HepG2 (cell line): ENCODE measurements around the gene ADAP2. TPM values are rescaled to one million over a fixed set of nuclear protein-coding genes. Genes with fewer than 3 reads are reported as not detected.

Experiments
- ATAC-seq: fragments of 200-7000 bp; cut with Tn5 transposase; 3 replicates; pipeline ENCODE4 v1.9.1; 2020; ENCODE audit warnings: mild to moderate bottlenecking, moderate library complexity
- BruUV-seq: library from RNA; stranded (reverse); fragments of 400-500 nt; replicated peaks from 2 replicates; lab custom pipeline; 2021; lab: Mats Ljungman, UMichigan
- CTCF ChIA-PET: fragments of 300-600 bp; formaldehyde crosslinking; extraction: SDS; loops from one replicate; lab custom pipeline; 2021; ENCODE audit warnings: low total read pairs, inconsistent platforms, low intra/inter-chr PET ratio; lab: Yijun Ruan, JAX
- POLR2A ChIA-PET: fragments of 350-600 bp; sonication (Branson Sonifier 250); formaldehyde crosslinking; loops from one replicate; lab custom pipeline; 2020; ENCODE audit warnings: antibody characterized with exemption, inconsistent platforms; lab: Yijun Ruan, JAX
- DNase-seq: peaks from one replicate; pipeline ENCODE4 v3.0.0-alpha.2; 2015; ENCODE audit warnings: low spot score
- FAIRE-seq: peaks from 3 replicates; lab custom pipeline; 2011; peaks lifted over from hg19 to GRCh38; lab: Jason Lieb, UNC
- H2AFZ ChIP-seq: one replicate; pipeline ENCODE4 v1.6.1; 2011; ENCODE audit warnings: low read length, inconsistent platforms
- H3K27ac ChIP-seq: fragments of 300-600 bp; 3 replicates; pipeline ENCODE4 v1.8.0; 2011; ENCODE audit warnings: mixed run types, mild to moderate bottlenecking, mixed read lengths, low read length, inconsistent platforms; ENCODE audit not compliant: insufficient read depth; ENCODE audit errors: extremely low read length
- H3K27me3 ChIP-seq, 2 experiments: fragments of 200-600 bp in 1 of 2; 2 replicates in 1 of 2; 3 replicates in 1 of 2; pipeline versions ENCODE4 v1.6.0 to v1.8.0; 2011; ENCODE audit warnings: low read length in 2 of 2, mild to moderate bottlenecking in 2 of 2, moderate library complexity in 2 of 2, inconsistent platforms in 1 of 2; ENCODE audit not compliant: insufficient read depth in 2 of 2, control insufficient read depth in 1 of 2
- H3K36me3 ChIP-seq, 2 experiments: fragments of 200-600 bp in 1 of 2; replicated peaks in 1 of 2; 2 replicates in 1 of 2; 3 replicates in 1 of 2; pipeline versions ENCODE4 v1.5.1 to v1.8.0; 2011; ENCODE audit warnings: low read length in 2 of 2, inconsistent platforms in 1 of 2; ENCODE audit not compliant: insufficient read depth in 2 of 2, control insufficient read depth in 1 of 2
- H3K4me1 ChIP-seq: 2 replicates; pipeline ENCODE4 v1.5.1; 2012; ENCODE audit warnings: low read length, inconsistent platforms; ENCODE audit not compliant: insufficient read depth
- H3K4me2 ChIP-seq: 2 replicates; pipeline ENCODE4 v1.6.0; 2011; ENCODE audit warnings: low read depth, low read length, inconsistent platforms
- H3K4me3 ChIP-seq, 3 experiments: fragments of 200-600 bp in 1 of 3; sonication (generic), shearing (Covaris generic) in 1 of 3; replicated peaks in 1 of 3; 2 replicates each; pipeline ENCODE4 v1.5.1; 2011 to 2016; ENCODE audit warnings: low read length in 3 of 3, inconsistent platforms in 2 of 3, low read depth in 2 of 3, mild to moderate bottlenecking in 2 of 3, control low read depth in 1 of 3, mixed read lengths in 1 of 3; ENCODE audit not compliant: insufficient read depth in 1 of 3
- H3K79me2 ChIP-seq: one replicate; pipeline ENCODE4 v1.6.1; 2011; ENCODE audit warnings: low read length, inconsistent platforms; ENCODE audit not compliant: insufficient read depth
- H3K9ac ChIP-seq: 2 replicates; pipeline ENCODE4 v1.6.0; 2011; ENCODE audit warnings: mild to moderate bottlenecking, low read depth, low read length, inconsistent platforms; ENCODE audit not compliant: insufficient read depth
- H3K9me3 ChIP-seq: 2 replicates; pipeline ENCODE4 v1.5.1; 2012; ENCODE audit warnings: mild to moderate bottlenecking, low read length
- H4K20me1 ChIP-seq: 2 replicates; pipeline ENCODE4 v1.6.0; 2011; ENCODE audit warnings: inconsistent platforms, mild to moderate bottlenecking, low read length, moderate library complexity; ENCODE audit not compliant: insufficient read depth
- BATF2 ChIP-seq: sonication (generic); formaldehyde crosslinking; IDR thresholded peaks from 2 replicates; pipeline ENCODE4 v1.8.0; 2022; ENCODE audit warnings: mild to moderate bottlenecking, missing genetic modification reagents, moderate library complexity
- CCAR2 ChIP-seq: fragments of 200-400 bp; formaldehyde crosslinking; optimal IDR thresholded peaks from 2 replicates; pipeline ENCODE3; 2018; ENCODE audit warnings: low read depth, mild to moderate bottlenecking, low read length, moderate library complexity
- CHCHD3 ChIP-seq: sonication (generic); formaldehyde crosslinking; IDR thresholded peaks from 2 replicates; pipeline ENCODE4 v1.8.0; 2022; ENCODE audit warnings: mild to moderate bottlenecking, missing genetic modification reagents, moderate library complexity
- CREM ChIP-seq, 2 experiments: sonication (generic) in 1 of 2; formaldehyde crosslinking in 1 of 2; IDR thresholded peaks; 2 replicates each; pipeline versions ENCODE4 v1.4.0 to v1.6.1; 2016 to 2020; ENCODE audit warnings: antibody characterized with exemption in 1 of 2, mild to moderate bottlenecking in 1 of 2, missing genetic modification reagents in 1 of 2
- GMEB1 ChIP-seq: sonication (generic); formaldehyde crosslinking; IDR thresholded peaks from 2 replicates; pipeline ENCODE4 v1.5.1; 2020; ENCODE audit warnings: missing genetic modification reagents, mild to moderate bottlenecking, borderline replicate concordance
- HOXA5 ChIP-seq: sonication (generic); formaldehyde crosslinking; IDR thresholded peaks from 2 replicates; pipeline ENCODE4 v1.4.0; 2020; ENCODE audit warnings: missing genetic modification reagents
- JUND ChIP-seq: sonication (generic); formaldehyde crosslinking; IDR thresholded peaks from 2 replicates; pipeline ENCODE4 v1.8.0; 2022; ENCODE audit warnings: mild to moderate bottlenecking, missing genetic modification reagents
- KDM5A ChIP-seq: fragments of 200-600 bp; sonication (generic); IDR thresholded peaks from 2 replicates; pipeline ENCODE4 v1.7.0; 2018; ENCODE audit warnings: antibody characterized with exemption, mild to moderate bottlenecking, low read length, borderline replicate concordance
- MBNL3 ChIP-seq: fragments of 250-450 bp; sonication (Bioruptor Pico); conservative IDR thresholded peaks from 2 replicates; pipeline ENCODE4 v1.8.0; 2022; ENCODE audit warnings: mild to moderate bottlenecking, inconsistent platforms
- NBN ChIP-seq: fragments of 450-650 bp; conservative IDR thresholded peaks from 2 replicates; pipeline ENCODE4 v1.6.1; 2017
- TMF1 ChIP-seq: sonication (generic); formaldehyde crosslinking; IDR thresholded peaks from 2 replicates; pipeline ENCODE4 v1.8.1; 2022; ENCODE audit warnings: low read depth, missing genetic modification reagents
- ZFP41 ChIP-seq: sonication (generic); formaldehyde crosslinking; IDR thresholded peaks from 2 replicates; pipeline ENCODE4 v1.4.0; 2020; ENCODE audit warnings: mild to moderate bottlenecking, missing genetic modification reagents, borderline replicate concordance
- ZNF34 ChIP-seq: sonication (generic); formaldehyde crosslinking; IDR thresholded peaks from 2 replicates; pipeline ENCODE4 v1.4.0; 2020; ENCODE audit warnings: mild to moderate bottlenecking, missing genetic modification reagents, borderline replicate concordance
- ZNF468 ChIP-seq: sonication (generic); formaldehyde crosslinking; IDR thresholded peaks from 2 replicates; pipeline ENCODE4 v1.8.0; 2022; ENCODE audit warnings: mild to moderate bottlenecking, moderate library complexity, missing genetic modification reagents
- ZNF557 ChIP-seq: sonication (generic); formaldehyde crosslinking; IDR thresholded peaks from 2 replicates; pipeline ENCODE4 v1.4.0; 2020; ENCODE audit warnings: missing genetic modification reagents
- ZNF615 ChIP-seq: sonication (generic); formaldehyde crosslinking; IDR thresholded peaks from 2 replicates; pipeline ENCODE4 v1.5.0; 2020; ENCODE audit warnings: mild to moderate bottlenecking, missing genetic modification reagents, borderline replicate concordance
- WGBS: methylation state at CpG from one replicate; pipeline ENCODE4 v1.1.6; 2017; ENCODE audit warnings: low lambda C conversion rate; 5-methylcytosine and 5-hydroxymethylcytosine counted together
- in situ Hi-C: cut with HindIII; loops from 2 replicates; pipeline ENCODE4 v1.10.0; 2017; ENCODE audit warnings: low pct_unique_long_range_greater_than_20kb; ENCODE audit not compliant: extremely low pct_ligation_motif_present
- intact Hi-C: fragments of 100-400 bp; cut with micrococcal nuclease; formaldehyde crosslinking; loops from one replicate; pipeline ENCODE4 v1.10.0; 2022; ENCODE audit not compliant: unreplicated experiment
- polyA plus RNA-seq, 8 experiments: library from polyadenylated mRNA; depleted of rRNA in 3 of 8; stranded (reverse) in 7 of 8; unstranded in 1 of 8; fragments of >200 nt; fragmentation: Illumina TruSeq in 4 of 8; extraction: Trizol in 4 of 8; gene quantifications; 2 replicates each; pipeline versions ENCODE4 v1.2.1 to v1.2.3, GENCODE V29; 2011 to 2016; ENCODE audit warnings: low read depth in 4 of 8, missing spikeins in 1 of 8, mixed read lengths in 1 of 8; ENCODE audit not compliant: insufficient read depth in 1 of 8
- total RNA-seq, 5 experiments: library from RNA; depleted of rRNA; stranded (reverse); fragments of >200 nt; fragmentation: Illumina TruSeq; extraction: Trizol; gene quantifications; 2 replicates each; pipeline ENCODE4 v1.2.3, GENCODE V29; 2016; ENCODE audit warnings: low read depth in 1 of 5
- TF ChIP-seq, protein P1 (sequence below): sonication (generic); formaldehyde crosslinking; IDR thresholded peaks from 2 replicates; pipeline ENCODE4 v1.4.0; 2020; ENCODE audit warnings: mild to moderate bottlenecking, missing genetic modification reagents

Gene ADAP2
- total and polyA plus RNA-seq, 2 of the 13 experiments (the other 11 are each of a cell fraction or from before 2014, with no cell fraction given), result 0.51 to 0.70 TPM

- Histone ChIP-seq H3K9ac (no peak overlapping the region), H3K4me1 (peaks cover 8% of the 10 kb centered on the region; the same call in 1 of the 2 replicates), H3K4me2 (no peak overlapping the region), H3K9me3 (no peaks in the 10 kb centered on the region), H3K27me3 (no peaks in the 10 kb centered on the region; a peak in 1 of 5 replicates), H3K27ac (no peak overlapping the region), H3K4me3 (no peak overlapping the region), H2AFZ (no peak overlapping the region), H3K36me3 (no peaks in the 10 kb centered on the region), H4K20me1 (no peaks in the 10 kb centered on the region), H3K79me2 (no peaks in the 10 kb centered on the region)
- intact Hi-C loops (no loop called here), in situ Hi-C loops (no loop called here)
- DNase-seq, result no peak
- 45% methylated on average over 9 of the region's 9 CpGs for WGBS
- ChIA-PET POLR2A (no interaction called here), CTCF (no interaction called here)
- no peak for FAIRE-seq
- no peak for ATAC-seq
- TF ChIP-seq, protein P1, sequence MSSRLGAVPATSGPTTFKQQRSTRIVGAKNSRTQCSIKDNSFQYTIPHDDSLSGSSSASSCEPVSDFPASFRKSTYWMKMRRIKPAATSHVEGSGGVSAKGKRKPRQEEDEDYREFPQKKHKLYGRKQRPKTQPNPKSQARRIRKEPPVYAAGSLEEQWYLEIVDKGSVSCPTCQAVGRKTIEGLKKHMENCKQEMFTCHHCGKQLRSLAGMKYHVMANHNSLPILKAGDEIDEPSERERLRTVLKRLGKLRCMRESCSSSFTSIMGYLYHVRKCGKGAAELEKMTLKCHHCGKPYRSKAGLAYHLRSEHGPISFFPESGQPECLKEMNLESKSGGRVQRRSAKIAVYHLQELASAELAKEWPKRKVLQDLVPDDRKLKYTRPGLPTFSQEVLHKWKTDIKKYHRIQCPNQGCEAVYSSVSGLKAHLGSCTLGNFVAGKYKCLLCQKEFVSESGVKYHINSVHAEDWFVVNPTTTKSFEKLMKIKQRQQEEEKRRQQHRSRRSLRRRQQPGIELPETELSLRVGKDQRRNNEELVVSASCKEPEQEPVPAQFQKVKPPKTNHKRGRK (CRISPR knock-in tag), result no peak
- no peak for TF ChIP-seq ZNF34 (CRISPR knock-in tag)
- no peak for TF ChIP-seq KDM5A
- TF ChIP-seq CREM (IDR thresholded peaks at IDR 0.05), result no peak
- TF ChIP-seq CREM (CRISPR knock-in tag; IDR thresholded peaks at IDR 0.05), result no peak
- TF ChIP-seq ZNF557 (CRISPR knock-in tag), result no peak
- no peak for TF ChIP-seq JUND (CRISPR knock-in tag)
- no peak for TF ChIP-seq ZFP41 (CRISPR knock-in tag)
- no peak for TF ChIP-seq CCAR2
- no peak for TF ChIP-seq BATF2 (CRISPR knock-in tag)
- no peak for TF ChIP-seq HOXA5
- no peak for TF ChIP-seq NBN
- TF ChIP-seq MBNL3 (CRISPR knock-in tag), result no peak
- TF ChIP-seq ZNF468 (CRISPR knock-in tag), result no peak
- no peak for TF ChIP-seq ZNF615 (CRISPR knock-in tag)
- TF ChIP-seq TMF1 (CRISPR knock-in tag), result no peak
- TF ChIP-seq GMEB1, result no peak
- TF ChIP-seq CHCHD3 (CRISPR knock-in tag), result no peak
- no TSS peak for BruUV-seq
These were observed 39.8 kb downstream of the ADAP2 start for GRCh38 chr17:30961209-30962188.
